Measurements from ENCODE around the gene VPS13C. TPM values are rescaled to one million over a fixed set of nuclear protein-coding genes. Genes with fewer than 3 reads are reported as not detected.

VPS13C gene
- total RNA-seq, 1 donor from 2014 or later: 60.2 TPM

DNA sequence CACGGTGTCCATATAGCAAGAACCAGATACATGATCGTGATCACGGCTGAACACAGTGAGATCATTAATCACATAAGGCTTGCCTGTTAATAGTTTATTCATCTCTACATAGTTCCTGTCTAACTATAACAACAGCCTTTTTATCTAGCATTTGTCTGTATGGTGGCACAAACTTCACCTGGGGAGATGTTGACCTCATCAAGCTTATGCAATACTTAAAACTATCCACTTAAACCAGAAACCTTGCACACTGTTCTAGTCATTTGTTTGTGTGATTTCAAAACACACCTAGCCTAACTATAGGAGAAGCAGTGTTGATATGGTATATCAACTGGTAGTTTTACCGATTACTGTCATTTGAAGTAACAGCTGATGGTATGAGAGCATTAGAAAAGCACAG is 124.8 kb downstream of the VPS13C start:
- no peak for DNase-seq (ENCODE audit: low spot score)

DNA sequence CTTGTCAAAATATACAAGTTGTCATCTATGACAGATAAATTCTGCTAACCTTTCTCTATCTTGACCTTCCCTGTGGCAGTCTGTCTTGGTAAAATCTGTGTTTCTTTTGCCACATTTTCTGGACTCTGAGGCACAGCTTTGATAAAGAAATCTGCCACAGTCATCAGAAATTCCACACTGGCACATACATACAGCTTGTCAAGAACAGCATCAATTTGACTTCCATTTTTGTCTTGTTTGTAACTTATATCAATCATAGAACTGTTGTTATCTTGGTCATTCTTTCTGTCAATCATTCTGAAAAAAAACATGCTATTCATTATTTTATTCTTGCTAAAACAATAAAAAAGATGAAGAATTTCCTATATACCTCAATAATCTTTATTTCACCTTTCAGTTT is 130.8 kb downstream of the VPS13C start:
- DNase-seq (ENCODE audit: low spot score): no peak

DNA sequence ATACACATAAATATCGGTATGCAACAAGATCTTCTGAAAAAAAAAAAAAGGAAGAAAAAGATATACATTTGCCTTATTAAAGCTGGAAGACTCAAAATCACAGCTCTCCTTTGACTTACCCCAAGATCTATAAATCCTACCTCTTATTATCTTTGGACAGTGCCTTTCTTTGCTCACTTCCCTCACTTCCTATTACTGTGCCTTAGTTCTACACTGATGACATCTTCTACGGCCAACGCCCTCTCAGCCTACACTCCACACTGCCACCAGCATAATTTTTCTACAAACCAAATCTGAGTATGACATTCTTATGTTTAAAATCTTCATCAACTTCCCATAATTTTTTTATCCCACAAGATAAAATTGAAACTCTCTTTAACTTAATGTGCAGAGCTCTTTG is 137.1 kb downstream of the VPS13C start:
- no peak for DNase-seq (ENCODE audit: low spot score)

DNA sequence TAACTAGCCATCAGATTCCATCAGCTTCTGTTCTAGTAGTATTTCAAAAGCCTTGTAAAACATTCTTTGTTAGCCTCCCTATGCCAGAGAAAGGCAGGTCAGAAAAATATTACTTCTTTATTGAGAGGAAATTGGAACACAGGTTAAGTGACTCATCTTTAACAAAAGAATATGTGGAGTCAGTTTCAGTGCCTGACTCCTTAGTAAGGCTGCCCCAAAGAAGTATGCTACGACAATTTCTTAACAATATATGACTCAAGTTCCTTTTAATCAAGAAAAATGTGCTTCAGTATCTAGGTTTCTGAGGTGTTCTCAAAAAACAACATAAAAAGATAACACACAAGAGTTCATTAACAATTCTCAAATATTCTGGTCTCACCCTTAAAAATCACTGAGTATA is 139.2 kb downstream of the VPS13C start:
- DNase-seq (ENCODE audit: low spot score): no peak

DNA sequence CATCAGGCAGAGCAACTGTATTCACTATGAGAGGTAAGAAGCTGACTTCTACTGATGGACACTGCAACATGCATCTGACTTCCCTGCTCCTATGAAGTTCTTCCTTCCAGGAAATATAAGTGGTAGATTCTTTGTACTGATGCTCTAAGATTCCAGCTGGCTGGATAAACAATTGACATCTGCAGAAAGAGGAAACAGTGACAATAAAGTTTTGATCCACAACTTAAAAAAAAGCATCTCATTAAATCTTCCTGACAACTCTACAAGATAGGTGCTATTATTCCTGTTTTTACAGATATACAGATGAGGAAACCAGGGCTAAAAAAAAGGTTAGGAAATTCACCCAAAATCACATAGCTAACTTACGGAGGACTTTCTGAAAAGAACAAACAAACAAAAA is 142.8 kb downstream of the VPS13C start:
- DNase-seq (ENCODE audit: low spot score): no peak

DNA sequence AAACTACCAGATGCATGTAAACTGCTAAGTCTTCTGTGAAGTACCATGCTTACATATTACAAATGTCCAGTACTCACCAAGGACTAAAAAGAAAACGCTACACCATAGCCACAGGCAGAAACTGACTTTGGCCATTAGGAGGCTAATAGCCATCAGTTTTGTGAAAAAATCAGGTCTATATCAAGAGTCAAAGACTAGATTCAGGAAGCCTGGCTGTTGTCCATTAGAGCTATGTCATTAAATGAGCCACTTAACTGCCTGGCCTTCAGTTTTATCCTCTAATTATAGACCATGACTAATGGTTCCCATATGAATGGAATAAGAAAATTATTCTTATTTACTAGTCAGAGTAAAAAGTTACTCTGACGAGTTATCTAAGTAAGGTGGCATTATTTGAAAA is 144.1 kb downstream of the VPS13C start:
- DNase-seq (ENCODE audit: low spot score): no peak

DNA sequence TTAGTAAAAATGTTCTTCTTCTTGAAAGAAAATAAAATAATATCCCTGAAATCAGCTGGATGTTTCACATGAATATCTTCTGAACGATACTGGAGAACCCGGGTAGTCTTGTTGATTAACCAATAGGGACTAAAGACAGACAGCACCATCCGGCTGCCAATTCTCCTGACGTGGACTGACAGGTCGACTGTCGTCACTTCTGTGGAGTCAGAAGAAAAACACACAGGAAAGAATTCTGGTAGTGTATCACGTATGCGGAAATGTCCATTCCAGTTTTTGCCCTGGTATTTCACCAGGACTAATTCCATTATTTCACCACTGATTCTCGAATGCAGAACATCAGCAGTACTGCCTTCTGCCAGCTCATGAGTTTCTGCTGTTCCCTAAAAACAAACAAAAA is 144.6 kb downstream of the VPS13C start:
- DNase-seq (ENCODE audit: low spot score): no peak

DNA sequence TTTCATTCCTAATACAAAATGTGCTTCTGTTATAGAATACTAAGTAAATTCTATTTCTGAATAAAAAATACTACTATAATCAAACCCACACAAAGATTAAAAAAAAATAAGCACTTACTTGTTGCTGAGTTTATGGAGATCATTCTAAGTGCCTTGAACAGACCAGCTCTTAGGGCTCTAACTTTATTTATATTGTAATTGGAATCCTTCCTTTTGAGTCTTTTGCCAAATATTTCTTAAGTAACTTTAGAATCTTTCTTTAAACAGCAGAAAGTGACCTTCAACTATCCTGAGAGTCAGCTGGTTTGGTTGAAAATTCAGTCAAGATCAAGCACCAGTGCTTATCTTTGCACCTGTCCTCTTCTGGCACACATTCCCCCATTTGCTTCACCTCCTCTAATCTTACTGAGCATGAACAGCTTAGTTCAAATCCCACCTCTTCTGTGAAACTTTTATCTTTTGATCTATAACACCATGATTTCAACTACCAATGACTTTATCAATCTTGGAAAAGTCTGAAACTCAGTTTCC is 149.3 kb downstream of the VPS13C start:
- DNase-seq (ENCODE audit: low spot score): no peak

DNA sequence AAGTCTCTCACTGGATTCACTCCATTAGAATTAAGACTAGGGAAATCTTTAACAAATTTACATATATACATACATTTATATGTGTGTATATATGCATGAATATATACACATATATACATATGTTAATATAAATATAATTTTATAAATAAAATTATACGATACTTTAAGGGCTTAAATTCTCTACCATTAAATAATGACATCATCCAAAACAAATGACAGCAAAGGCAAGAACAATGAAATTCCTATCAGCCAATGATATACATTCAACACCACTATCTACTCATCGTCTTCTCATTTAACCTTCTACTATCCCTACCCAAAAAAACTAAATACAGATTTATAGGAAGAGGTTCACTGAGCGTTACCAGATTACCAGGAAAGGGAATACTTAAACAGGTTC is 152.0 kb downstream of the VPS13C start:
- no peak for DNase-seq (ENCODE audit: low spot score)

DNA sequence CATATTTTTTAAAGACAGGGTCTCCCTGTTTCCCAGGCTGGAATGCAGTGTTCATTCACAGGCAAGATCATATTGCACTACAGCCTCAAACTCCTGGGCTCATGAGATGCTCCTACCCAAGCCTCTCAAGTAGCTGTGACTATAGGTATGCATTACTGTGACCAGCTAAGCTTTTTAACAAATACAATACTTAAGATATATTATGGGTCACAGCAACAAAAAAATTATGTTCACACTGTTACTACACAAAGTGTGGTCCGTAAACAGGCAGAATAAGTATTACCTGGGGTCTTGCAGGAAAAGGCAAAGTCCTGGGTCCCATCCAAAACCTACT is 152.5 kb downstream of the VPS13C start:
- DNase-seq (ENCODE audit: low spot score): no peak

DNA sequence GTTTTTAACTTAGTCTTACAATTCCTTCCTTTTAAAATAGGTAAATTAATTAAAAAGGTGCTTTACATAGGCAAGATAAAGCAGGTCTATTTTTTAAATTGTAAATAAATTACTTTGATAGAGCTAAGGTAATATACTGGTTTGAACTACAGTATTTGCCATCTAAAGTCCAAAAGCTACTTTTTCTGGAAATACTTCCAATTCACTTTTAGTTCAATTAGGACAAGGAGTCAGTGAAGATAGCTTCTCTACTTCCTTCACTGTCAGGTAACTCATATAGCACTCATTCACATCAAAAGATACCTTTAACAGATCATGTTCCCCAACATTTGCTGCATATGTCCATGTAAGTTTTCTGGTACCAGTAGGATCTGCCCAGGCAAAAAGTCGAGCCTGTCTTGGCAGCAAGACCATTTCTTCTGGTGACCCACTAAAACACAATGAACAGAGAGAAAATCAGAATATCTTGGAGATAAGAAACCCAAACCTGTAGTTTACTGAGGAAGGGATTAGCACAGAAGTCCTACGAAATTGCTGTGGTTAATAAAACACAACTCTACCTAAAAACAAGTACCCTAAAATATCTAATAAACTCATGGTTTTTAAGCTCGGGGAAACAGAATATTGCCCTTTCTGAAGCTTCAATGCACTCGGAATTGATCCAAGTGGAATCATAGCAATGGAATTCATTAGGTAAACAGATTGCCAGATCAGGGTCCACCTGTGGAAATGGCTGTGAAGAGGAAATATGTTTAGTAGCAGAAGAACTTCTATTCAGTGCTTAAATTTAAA is 153.1 kb downstream of the VPS13C start:
- no peak for DNase-seq (ENCODE audit: low spot score)

DNA sequence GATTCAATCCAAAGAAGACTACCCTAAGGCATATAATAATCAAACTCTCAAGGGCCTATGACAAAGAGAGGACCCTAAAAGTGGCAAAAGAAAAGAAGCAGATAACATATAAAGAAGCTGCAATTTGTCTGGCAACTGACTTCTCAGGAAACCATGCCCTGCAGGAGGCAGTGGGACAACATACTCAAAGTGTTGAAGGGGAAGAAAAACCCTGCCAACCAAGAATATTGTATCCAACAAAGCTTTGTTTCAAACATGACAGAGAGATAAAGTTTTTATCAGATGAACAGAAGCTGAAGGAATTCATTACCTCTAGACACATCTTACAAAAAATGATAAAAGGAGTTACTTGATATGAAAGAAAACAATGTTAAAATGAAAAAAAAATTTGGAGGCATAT is 167.1 kb downstream of the VPS13C start:
- DNase-seq (ENCODE audit: low spot score): no peak

DNA sequence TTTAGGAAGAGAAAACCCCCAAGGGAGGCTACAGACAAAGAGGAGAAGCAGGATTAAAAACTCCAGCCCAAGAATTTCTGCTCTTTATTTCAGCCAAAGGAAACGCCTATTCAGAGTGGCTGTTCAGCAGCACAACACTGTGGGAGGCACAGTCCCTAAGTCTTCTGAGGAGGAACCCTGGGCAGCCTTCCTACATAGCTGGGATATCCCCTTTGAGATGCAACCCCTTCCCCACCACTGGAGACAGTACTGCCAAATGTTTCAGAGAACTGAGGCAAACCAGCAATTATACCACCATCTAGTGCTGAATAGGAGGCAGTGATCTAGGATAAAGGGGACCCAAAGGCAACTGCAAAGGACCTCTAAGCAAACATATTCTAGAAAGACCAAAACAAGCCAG is 168.1 kb downstream of the VPS13C start:
- no peak for DNase-seq (ENCODE audit: low spot score)

DNA sequence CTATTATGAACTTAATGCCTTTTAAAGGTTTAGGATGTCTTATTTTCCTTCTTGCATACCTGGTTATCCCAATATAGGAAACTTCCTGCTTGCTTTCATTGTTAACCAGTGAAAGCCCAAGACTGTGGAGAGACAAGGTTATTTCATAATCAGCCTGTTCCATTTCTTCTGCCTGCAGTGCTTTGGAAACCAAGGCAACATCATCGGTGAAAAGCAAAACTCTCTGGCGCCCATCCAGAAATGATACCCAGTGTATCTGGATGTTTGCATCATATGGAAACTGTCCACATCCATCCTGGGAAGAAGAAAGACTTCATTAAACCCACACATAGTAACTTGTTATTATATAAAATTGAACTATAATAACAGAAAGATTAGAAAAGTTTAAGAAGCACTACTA is 170.1 kb downstream of the VPS13C start:
- DNase-seq (ENCODE audit: low spot score): no peak

DNA sequence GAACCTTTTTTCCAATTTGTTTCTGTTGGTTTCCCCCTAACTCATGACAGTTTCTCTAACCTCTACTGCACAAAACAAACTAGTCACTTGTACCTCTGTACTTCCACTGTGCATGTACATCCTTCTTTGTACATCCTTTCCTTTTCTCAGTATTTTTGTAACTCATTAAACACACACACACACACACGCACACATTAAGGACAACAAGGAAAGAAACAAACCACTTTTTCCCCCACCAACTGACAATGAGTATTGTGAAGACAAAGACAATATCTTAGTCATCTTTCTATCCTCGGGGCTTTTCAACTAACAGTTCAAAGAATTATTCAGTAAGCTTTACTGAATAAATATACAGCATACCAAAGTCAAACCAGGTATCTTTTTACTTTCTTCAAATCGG is 170.5 kb downstream of the VPS13C start:
- no peak for DNase-seq (ENCODE audit: low spot score)

DNA sequence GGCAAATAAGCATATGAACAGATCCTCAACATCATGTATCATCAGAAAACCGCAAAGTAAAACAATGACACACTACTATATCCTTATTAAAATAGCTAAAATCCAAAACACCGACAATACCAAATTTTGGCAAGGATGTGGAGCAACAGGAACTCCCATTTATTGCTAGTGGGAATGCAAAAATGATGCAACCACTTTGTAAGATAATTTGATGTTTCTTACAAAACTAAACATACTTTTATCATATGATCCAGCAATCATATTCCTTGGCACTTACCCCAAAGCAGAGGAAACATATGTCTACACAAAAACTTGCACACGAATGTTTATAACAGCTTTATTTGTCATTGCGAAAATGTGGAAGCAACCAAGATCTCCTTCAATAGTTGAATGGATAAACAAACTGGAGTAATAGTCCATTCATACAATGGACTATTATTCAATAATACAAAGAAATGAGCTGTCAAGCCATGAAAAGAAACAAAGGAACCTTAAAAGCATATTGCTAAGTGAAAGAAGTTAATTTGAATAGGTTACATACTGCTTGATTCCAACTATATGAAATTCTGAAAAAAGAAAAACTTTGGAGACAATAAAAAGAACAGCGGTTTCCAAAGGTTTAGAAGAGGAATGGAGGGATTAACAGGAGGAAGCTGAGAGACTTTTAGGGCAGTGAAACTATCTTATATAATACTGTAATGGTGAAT is 172.0 kb downstream of the VPS13C start:
- no peak for DNase-seq (ENCODE audit: low spot score)

DNA sequence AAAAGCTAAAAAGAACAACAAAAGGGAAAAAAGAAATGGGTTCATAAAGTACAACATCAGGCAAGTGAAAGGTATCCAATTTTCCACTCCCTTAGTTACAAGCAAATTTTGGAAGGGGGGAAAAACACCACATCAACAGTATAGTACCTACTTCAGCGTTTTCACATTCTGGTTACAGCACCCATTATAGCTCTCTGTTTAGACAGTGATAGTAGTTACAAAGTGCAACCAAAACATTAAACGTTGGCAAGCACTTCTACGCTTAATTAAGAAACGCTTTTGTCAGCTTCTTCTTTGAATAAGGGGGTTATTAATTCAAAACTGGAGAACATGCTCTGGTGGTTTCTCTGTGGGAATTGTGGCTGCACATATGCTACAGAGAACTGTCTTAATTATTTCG is 180.2 kb downstream of the VPS13C start:
- no peak for DNase-seq (ENCODE audit: low spot score)

DNA sequence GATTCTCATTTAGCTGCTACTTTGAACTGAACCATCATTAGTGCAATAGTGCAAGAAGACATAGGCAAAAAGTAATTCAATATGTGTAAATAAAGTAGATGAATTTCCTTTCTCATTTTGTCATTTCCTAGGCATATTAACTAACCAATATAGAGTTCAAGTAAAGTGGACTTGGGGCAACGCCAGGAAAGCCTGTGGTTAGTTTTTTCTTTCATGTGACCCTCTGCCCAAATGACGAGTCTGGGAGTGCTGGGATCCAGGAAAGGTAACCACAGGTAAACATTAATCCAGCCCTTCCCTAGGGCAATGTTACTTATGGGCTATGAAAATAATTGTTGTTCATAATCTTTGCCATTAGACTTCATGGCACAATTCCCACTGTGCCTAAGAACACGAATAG is 181.0 kb downstream of the VPS13C start:
- DNase-seq (ENCODE audit: low spot score): no peak

DNA sequence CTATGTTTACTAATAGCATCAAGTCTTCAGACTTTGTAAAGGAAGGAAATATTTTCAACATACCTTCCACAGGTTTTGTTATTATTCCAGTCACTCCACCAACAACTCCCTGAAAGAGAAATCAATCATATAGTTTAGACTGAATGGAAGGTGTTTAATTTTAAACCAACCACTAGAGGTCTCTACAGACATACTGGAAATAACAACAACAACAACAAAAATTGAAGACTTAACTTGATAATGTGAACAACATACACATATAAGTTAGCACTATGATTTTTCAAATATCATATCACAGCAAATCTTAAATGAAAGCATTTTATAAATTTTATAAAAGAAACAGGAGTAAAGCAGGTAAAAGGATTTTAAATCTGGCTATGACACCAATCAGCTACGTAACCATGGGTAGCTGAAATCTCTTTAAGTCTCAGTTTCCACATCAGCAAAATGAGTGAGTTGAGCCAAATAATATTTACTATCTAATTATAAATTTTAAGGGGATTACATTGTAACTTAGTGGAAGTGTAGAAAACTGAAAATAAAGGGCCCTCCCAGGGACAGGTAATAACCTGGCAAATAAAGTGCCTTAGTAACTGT is 188.2 kb downstream of the VPS13C start:
- DNase-seq (ENCODE audit: low spot score): peak; percentile 10

DNA sequence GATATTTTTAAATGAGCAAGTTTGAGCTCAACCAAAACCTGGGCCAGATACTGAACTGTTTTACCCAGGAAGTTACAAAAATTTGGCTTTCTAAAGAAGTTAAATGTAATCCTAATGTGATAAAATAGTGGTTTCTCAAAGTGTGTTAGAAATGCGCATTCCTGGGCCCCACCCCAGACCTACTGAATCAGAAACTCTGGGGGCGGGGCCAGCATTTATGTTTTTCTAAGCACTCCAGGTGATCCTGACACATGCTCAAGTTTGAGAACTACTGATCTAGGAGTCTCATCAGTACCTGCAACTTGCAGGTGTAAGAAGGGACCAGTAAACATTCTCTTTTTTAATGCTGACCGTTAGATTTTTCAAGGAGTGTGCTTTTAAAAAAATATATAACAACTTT is 190.6 kb downstream of the VPS13C start:
- DNase-seq (ENCODE audit: low spot score): no peak

DNA sequence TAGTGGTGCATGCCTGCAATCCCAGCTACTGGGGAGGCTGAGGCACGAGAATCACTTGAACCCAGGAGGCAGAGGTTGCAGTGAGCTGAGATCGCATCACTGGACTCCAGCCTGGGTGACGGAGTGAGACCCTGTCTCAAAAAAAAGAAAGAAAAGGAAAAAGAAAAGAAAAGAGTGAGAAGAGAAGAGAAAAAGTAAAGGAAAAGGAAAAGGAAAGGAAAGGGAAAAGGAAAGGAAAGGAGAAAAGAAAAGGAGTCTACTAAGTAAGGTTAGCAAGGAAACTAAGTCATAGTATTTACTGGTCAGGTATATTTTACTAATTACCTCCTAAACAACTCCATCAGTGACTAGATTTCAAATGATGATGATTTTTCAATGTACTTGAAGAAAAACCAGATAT is 198.3 kb downstream of the VPS13C start:
- no peak for DNase-seq (ENCODE audit: low spot score)

DNA sequence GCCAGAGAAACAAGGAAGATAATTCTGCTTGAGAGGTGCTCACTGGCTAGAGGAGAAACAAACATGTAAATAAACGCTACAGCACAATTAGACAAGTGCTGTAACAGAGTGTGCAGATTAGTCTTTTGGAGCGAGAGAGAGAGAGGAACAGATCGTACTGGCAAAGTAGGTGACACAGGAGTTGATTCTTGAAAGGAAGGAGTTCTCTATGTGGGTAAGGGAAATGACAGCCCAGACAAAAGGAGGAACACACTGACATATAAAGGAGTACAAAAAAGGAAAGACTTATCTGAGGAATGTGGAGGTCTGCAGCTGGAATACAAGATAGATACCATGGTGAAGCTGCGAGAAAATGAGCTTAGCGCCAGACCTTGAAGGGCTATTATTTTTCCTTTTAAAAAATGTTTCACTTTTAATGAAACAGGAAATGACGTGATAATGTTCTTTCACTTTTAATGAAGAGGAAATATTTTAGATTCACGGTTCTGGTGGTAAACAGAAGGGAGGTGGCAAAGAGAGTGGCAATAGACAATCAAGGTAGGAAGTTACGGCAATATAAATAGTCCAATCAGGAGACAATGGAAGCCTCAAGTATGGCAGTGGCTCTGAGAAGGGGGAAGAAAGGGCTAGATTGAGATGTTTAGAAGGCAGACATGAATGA is 202.9 kb downstream of the VPS13C start:
- no peak for DNase-seq (ENCODE audit: low spot score)

Measured in umbilical cord (tissue), 2 donors.